Lower lobe of right lung (tissue), 2 donors: ENCODE measurements around the gene NTN4. TPM values are rescaled to one million over a fixed set of nuclear protein-coding genes. Genes with fewer than 3 reads are reported as not detected.
A peak's percentile ranks its signal among the peaks of the same experiment; 100 is the strongest.

Experiments used
- ATAC-seq, 2 donors: fragments of 200-7000 bp; cut with Tn5 transposase; one replicate each; pipeline ENCODE4 v1.9.1; 2020 to 2022; ENCODE audit warnings: mild to moderate bottlenecking in 2 of 2, moderate library complexity in 2 of 2
- DNase-seq: peaks from one replicate; pipeline ENCODE4 v3.0.0-alpha.2; 2020
- H3K27ac ChIP-seq: fragments of 200-600 bp; one replicate; pipeline ENCODE4 v1.8.0; 2022
- H3K27me3 ChIP-seq: fragments of 200-600 bp; one replicate; pipeline ENCODE4 v1.8.0; 2022; ENCODE audit warnings: low read depth
- H3K36me3 ChIP-seq: fragments of 200-600 bp; one replicate; pipeline ENCODE4 v1.8.0; 2022; ENCODE audit warnings: mild to moderate bottlenecking
- H3K4me1 ChIP-seq: fragments of 200-600 bp; one replicate; pipeline ENCODE4 v1.8.0; 2022
- H3K4me3 ChIP-seq: fragments of 200-600 bp; one replicate; pipeline ENCODE4 v1.8.0; 2022; ENCODE audit warnings: mild to moderate bottlenecking
- H3K9me3 ChIP-seq: fragments of 200-600 bp; one replicate; pipeline ENCODE4 v1.8.0; 2022
- CTCF ChIP-seq: fragments of 200-600 bp; IDR thresholded peaks from one replicate; pipeline ENCODE4 v1.8.0; 2022; ENCODE audit warnings: antibody characterized with exemption, mild to moderate bottlenecking
- intact Hi-C: fragments of 100-400 bp; cut with DNase I; formaldehyde crosslinking; loops from one replicate; pipeline ENCODE4 v1.11.0; 2022
- total RNA-seq: library from RNA; stranded (reverse); fragmentation: NEBNext Ultra II Directional; extraction: Animal tissue kit (Norgen Biotek cat#: 25700); gene quantifications from one replicate; pipeline ENCODE4 v1.2.1, GENCODE V29; 2021
- donor health status: DM: no; HTN: yes; CAD: no; lungs with severe emphysema.

The NTN4 gene
- total RNA-seq, 1 donor from 2014 or later, result 140 TPM

GRCh38 chr12:95626854-95627253, 163.7 kb downstream of the NTN4 start:
- no peaks in the 10 kb centered on the region for H3K9me3 ChIP-seq
- no peaks in the 10 kb centered on the region for H3K36me3 ChIP-seq
- ATAC-seq (no peak), DNase-seq (no peak)
- no peak for TF ChIP-seq CTCF
- no peak overlapping the region for H3K27ac ChIP-seq
- H3K4me1 ChIP-seq, result peaks cover 9% of the 10 kb centered on the region
- no peak overlapping the region for H3K4me3 ChIP-seq
- no peaks in the 10 kb centered on the region for H3K27me3 ChIP-seq
- intact Hi-C loops, result no loop called here

GRCh38 chr12:95625012-95625411, 165.6 kb downstream of the NTN4 start:
- no peaks in the 10 kb centered on the region for H3K27me3 ChIP-seq

GRCh38 chr12:95624589-95624988, 166.0 kb downstream of the NTN4 start:
- no peaks in the 10 kb centered on the region for H3K27me3 ChIP-seq
- ATAC-seq, result peak; percentile 55 to 62
- TF ChIP-seq CTCF, result no peak
- no peaks in the 10 kb centered on the region for H3K9me3 ChIP-seq
- intact Hi-C loops, result no loop called here
- H3K4me1 ChIP-seq, result peaks cover 9% of the 10 kb centered on the region
- H3K4me3 ChIP-seq, result no peak overlapping the region
- no peaks in the 10 kb centered on the region for H3K36me3 ChIP-seq
- no peak for DNase-seq
- peak overlapping the region; percentile 21 for H3K27ac ChIP-seq

More at GRCh38 chr12:95625012-95625411, 165.6 kb downstream of the NTN4 start:
- peaks cover 9% of the 10 kb centered on the region for H3K4me1 ChIP-seq
- H3K36me3 ChIP-seq, result no peaks in the 10 kb centered on the region
- intact Hi-C loops, result no loop called here
- H3K4me3 ChIP-seq, result no peak overlapping the region
- peak overlapping the region; percentile 21 for H3K27ac ChIP-seq
- no peak for TF ChIP-seq CTCF
- DNase-seq (no peak), ATAC-seq (no peak)
- H3K9me3 ChIP-seq, result no peaks in the 10 kb centered on the region

- Histone ChIP-seq H3K27me3 (no peaks in the 10 kb centered on the region), H3K4me3 (no peak overlapping the region), H3K9me3 (no peaks in the 10 kb centered on the region), H3K27ac (peak overlapping the region; percentile 21), H3K4me1 (peaks cover 9% of the 10 kb centered on the region), H3K36me3 (no peaks in the 10 kb centered on the region)
- TF ChIP-seq CTCF, result peak; percentile 58
- DNase-seq, result peak; percentile 83
- intact Hi-C loops, result no loop called here
- ATAC-seq, result peak; percentile 93 to 95
Observed at GRCh38 chr12:95623554-95624170, 166.9 kb downstream of the NTN4 start.

GRCh38 chr12:95622879-95623278, 167.7 kb downstream of the NTN4 start:
- no peaks in the 10 kb centered on the region for H3K9me3 ChIP-seq
- H3K4me3 ChIP-seq, result no peak overlapping the region
- H3K4me1 ChIP-seq, result peaks cover 9% of the 10 kb centered on the region
- H3K27me3 ChIP-seq, result no peaks in the 10 kb centered on the region
- no peaks in the 10 kb centered on the region for H3K36me3 ChIP-seq
- H3K27ac ChIP-seq, result no peak overlapping the region
- ATAC-seq, result peak in 1 of 2 donors; percentile 5
- intact Hi-C loops, result no loop called here
- DNase-seq, result no peak
- TF ChIP-seq CTCF, result no peak
